GM19328 (cell line): ENCODE results near the gene ZFP92.
"Not testable (repeated sequence)": the region's sequence is repeated elsewhere in the genome, so short reads cannot be mapped to it uniquely, and the experiment has no call there.

Experiments
- ATAC-seq: cut with Tn5 transposase; IDR thresholded peaks from one replicate; pipeline ENCODE4 v1.9.1; 2021; ENCODE audit warnings: mild to moderate bottlenecking, moderate library complexity; ENCODE audit not compliant: unreplicated experiment

Gene ZFP92

GRCh38 chrX:153411255-153411987 lies at the start of gene ZFP92:
ZFP92 (plus strand) TSS chrX:153411472; CDS start chrX:153418323, 6,851 bp downstream.
- ATAC-seq = no peak

GRCh38 chrX:153361781-153362397 lies 49.4 kb upstream of the ZFP92 start:
- ATAC-seq = no peak

GRCh38 chrX:153365670-153366069 lies 45.6 kb upstream of the ZFP92 start:
- no peak for ATAC-seq

GRCh38 chrX:153366119-153366518 lies 45.2 kb upstream of the ZFP92 start:
- ATAC-seq = no peak

- no peak for ATAC-seq
Observed at GRCh38 chrX:153366878-153367538, 44.3 kb upstream of the ZFP92 start.

GRCh38 chrX:153370293-153371055 lies 40.8 kb upstream of the ZFP92 start:
- ATAC-seq = no peak

- no peak for ATAC-seq
Observed at GRCh38 chrX:153371256-153371655, 40.0 kb upstream of the ZFP92 start.

- ATAC-seq = no peak
Observed at GRCh38 chrX:153372949-153373348, 38.3 kb upstream of the ZFP92 start.

GRCh38 chrX:153374426-153374825 lies 36.8 kb upstream of the ZFP92 start:
- no peak for ATAC-seq

- no peak for ATAC-seq
Observed at GRCh38 chrX:153375571-153375970, 35.7 kb upstream of the ZFP92 start.

- no peak for ATAC-seq
Observed at GRCh38 chrX:153377727-153378126, 33.5 kb upstream of the ZFP92 start.

GRCh38 chrX:153378607-153379006 lies 32.7 kb upstream of the ZFP92 start:
- no peak for ATAC-seq

GRCh38 chrX:153379508-153379907 lies 31.8 kb upstream of the ZFP92 start:
- no peak for ATAC-seq

GRCh38 chrX:153379971-153380581 lies 31.2 kb upstream of the ZFP92 start:
- no peak for ATAC-seq

GRCh38 chrX:153380691-153381090 lies 30.6 kb upstream of the ZFP92 start:
- no peak for ATAC-seq

GRCh38 chrX:153381684-153382532 lies 29.4 kb upstream of the ZFP92 start:
- ATAC-seq = no peak

- ATAC-seq = no peak
Observed at GRCh38 chrX:153382563-153383482, 28.4 kb upstream of the ZFP92 start.

GRCh38 chrX:153384390-153384789 lies 26.9 kb upstream of the ZFP92 start:
- no peak for ATAC-seq

GRCh38 chrX:153384973-153385372 lies 26.3 kb upstream of the ZFP92 start:
- ATAC-seq = not testable (repeated sequence)
